ENCODE results near the gene EGFR. TPM values are rescaled to one million over a fixed set of nuclear protein-coding genes. Genes with fewer than 3 reads are reported as not detected.
A peak's percentile ranks its signal among the peaks of the same experiment; 100 is the strongest.

The EGFR gene
- polyA plus RNA-seq, 1 of the 3 experiments (the other 2 are of a cell fraction) = 37.6 TPM

GRCh38 chr7:55253188-55253587 lies 234.4 kb downstream of the EGFR start:
- no peaks in the 10 kb centered on the region for H4K20me1 ChIP-seq (ENCODE audit: insufficient read depth)
- no peak overlapping the region for H3K4me3 ChIP-seq (ENCODE audit: low read depth in 2 of 2, low read length in 1 of 2)
- TF ChIP-seq NFIC (IDR thresholded peaks at IDR 0.05; ENCODE audit: borderline replicate concordance) = no peak
- H2AFZ ChIP-seq (ENCODE audit: low read depth) = no peak overlapping the region
- H3K27me3 ChIP-seq (ENCODE audit: insufficient read depth) = no peaks in the 10 kb centered on the region
- H3F3A ChIP-seq (replicated peaks; ENCODE audit: insufficient read depth) = no peaks in the 10 kb centered on the region
- ChIA-PET CTCF (interaction anchor here (0.8 to 16.7 kb wide), 18 partner anchors 9 to 469 kb away, joined by 3 to 1068 read pairs (median 24); no protein-coding TSS in a partner anchor), POLR2A (interaction anchor here (1.5 kb wide), 1 partner anchor 465 kb away, joined by 3 read pairs; no protein-coding TSS in a partner anchor)
- H3K4me1 ChIP-seq (ENCODE audit: control insufficient read depth in 1 of 2, insufficient read depth in 2 of 2, low read depth in 1 of 2, low read length in 1 of 2) = peaks cover 0 to 15% of the 10 kb centered on the region in 2 experiments; a peak in 1 of 4 replicates
- H3K9me2 ChIP-seq = no peaks in the 10 kb centered on the region
- no peaks in the 10 kb centered on the region for H3K9me3 ChIP-seq
- H3K79me2 ChIP-seq (ENCODE audit: insufficient read depth) = no peaks in the 10 kb centered on the region
- no peak overlapping the region for H3K27ac ChIP-seq (ENCODE audit: low read depth in 2 of 2, low read length in 1 of 2)
- WGBS (ENCODE audit: low lambda C conversion rate) = 95% methylated on average over 3 of the region's 3 CpGs
- no peaks in the 10 kb centered on the region for H3K36me3 ChIP-seq (replicated peaks in 1 of 2; ENCODE audit: control insufficient read depth in 1 of 2, insufficient read depth in 2 of 2, low read length in 1 of 2)
- no peak overlapping the region for H3K9ac ChIP-seq
- H3K4me2 ChIP-seq = no peak overlapping the region
- no peak for DNase-seq

- POLR2A ChIA-PET = interaction anchor here (1.3 to 2.2 kb wide), 5 partner anchors 61 to 495 kb away, joined by 3 to 11 read pairs (median 4); partner anchors contain the start of genes EGFR and SEC61G
- Histone ChIP-seq H3K4me2 (peak overlapping the region; percentile 84), H3K9me3 (no peaks in the 10 kb centered on the region), H3K36me3 (replicated peaks in 1 of 2; ENCODE audit: control insufficient read depth in 1 of 2, insufficient read depth in 2 of 2, low read length in 1 of 2) (no peaks in the 10 kb centered on the region), H3K4me3 (ENCODE audit: low read depth in 2 of 2, low read length in 1 of 2) (peak overlapping the region; percentile 56 to 67), H3K79me2 (ENCODE audit: insufficient read depth) (no peaks in the 10 kb centered on the region), H3K9ac (peak overlapping the region; percentile 54; the same call in 1 of the 2 replicates), H3F3A (replicated peaks; ENCODE audit: insufficient read depth) (no peaks in the 10 kb centered on the region), H3K27me3 (ENCODE audit: insufficient read depth) (no peaks in the 10 kb centered on the region), H4K20me1 (ENCODE audit: insufficient read depth) (no peaks in the 10 kb centered on the region), H3K4me1 (ENCODE audit: control insufficient read depth in 1 of 2, insufficient read depth in 2 of 2, low read depth in 1 of 2, low read length in 1 of 2) (peaks cover 0 to 15% of the 10 kb centered on the region in 2 experiments; a peak in 1 of 4 replicates), H3K9me2 (no peaks in the 10 kb centered on the region), H3K27ac (ENCODE audit: low read depth in 2 of 2, low read length in 1 of 2) (no peak overlapping the region), H2AFZ (ENCODE audit: low read depth) (peak overlapping the region; percentile 83; the same call in 1 of the 2 replicates)
- TF ChIP-seq IRF3 (IDR thresholded peaks at IDR 0.05; ENCODE audit: low read depth, low read length) (no peak), RXRA (IDR thresholded peaks at IDR 0.05; ENCODE audit: borderline replicate concordance, low read depth) (no peak), USF1 (IDR thresholded peaks at IDR 0.05; ENCODE audit: borderline replicate concordance, low read depth) (no peak), RFX5 (IDR thresholded peaks at IDR 0.05; ENCODE audit: low read length) (no peak), SIN3A (IDR thresholded peaks at IDR 0.05; ENCODE audit: borderline replicate concordance, low read depth, low read length) (no peak), YY1 (IDR thresholded peaks at IDR 0.05; ENCODE audit: low read depth) (no peak), FOXM1 (IDR thresholded peaks at IDR 0.05; ENCODE audit: low read depth) (no peak), USF2 (IDR thresholded peaks at IDR 0.05; ENCODE audit: borderline replicate concordance, low read depth, low read length) (no peak)
- no peak for DNase-seq
- WGBS (ENCODE audit: low lambda C conversion rate) = 65% methylated on average over 18 of the region's 21 CpGs
- CTCF ChIA-PET = interaction anchor here (0.6 to 16.7 kb wide), 128 partner anchors 10 to 769 kb away, joined by 3 to 1068 read pairs (median 10); partner anchors contain the start of genes EGFR and SEC61G
These were observed 235.4 kb downstream of the EGFR start for GRCh38 chr7:55254242-55254595.

All from SK-N-SH (cell line).